Activated CD8-positive, alpha-beta T cell treated with anti-CD3 and anti-CD28 coated beads, Interleukin-2, amount 10 ng/mL, durations not matched to agents 7 days and 5 days (primary cell): ENCODE measurements around the gene GPR37. TPM values are rescaled to one million over a fixed set of nuclear protein-coding genes. Genes with fewer than 3 reads are reported as not detected.

Experiments
- ATAC-seq: fragments of 150-1000 bp; cut with Tn5 transposase; one replicate; pipeline ENCODE4 v1.10.0; 2021; ENCODE audit warnings: moderate library complexity
- CTCF ChIA-PET: fragments of 350-600 bp; sonication (Branson Sonifier 250); formaldehyde crosslinking; loops from one replicate; lab custom pipeline; 2021; ENCODE audit warnings: antibody characterized with exemption; lab: Charles Lee
- POLR2A ChIA-PET: fragments of 350-600 bp; sonication (Branson Sonifier 250); formaldehyde crosslinking; loops from one replicate; lab custom pipeline; 2021; ENCODE audit warnings: antibody characterized with exemption; lab: Charles Lee
- DNase-seq: peaks from one replicate; pipeline ENCODE4 v3.0.0-alpha.2; 2020
- H3K27ac Mint-ChIP-seq: one replicate; pipeline ENCODE4 v1.8.0; 2021; ENCODE audit warnings: mild to moderate bottlenecking, mixed read lengths
- H3K27me3 Mint-ChIP-seq: one replicate; pipeline ENCODE4 v1.8.0; 2021; ENCODE audit warnings: low read depth, mixed read lengths
- H3K36me3 Mint-ChIP-seq: one replicate; pipeline ENCODE4 v1.8.0; 2021; ENCODE audit warnings: low read depth, mixed read lengths
- H3K4me1 Mint-ChIP-seq: one replicate; pipeline ENCODE4 v1.8.0; 2021; ENCODE audit warnings: low read depth, mixed read lengths
- H3K4me3 Mint-ChIP-seq: one replicate; pipeline ENCODE4 v1.8.0; 2021; ENCODE audit warnings: mild to moderate bottlenecking, mixed read lengths
- H3K9me3 Mint-ChIP-seq: one replicate; pipeline ENCODE4 v1.8.0; 2022; ENCODE audit warnings: mixed read lengths; ENCODE audit not compliant: insufficient read depth
- total RNA-seq, 2 experiments: library from RNA; stranded (reverse); gene quantifications; one replicate each; pipeline ENCODE4 v1.2.3, GENCODE V29; 2021

Gene GPR37
- total RNA-seq, 2 experiments from 2014 or later = not detected

DNA sequence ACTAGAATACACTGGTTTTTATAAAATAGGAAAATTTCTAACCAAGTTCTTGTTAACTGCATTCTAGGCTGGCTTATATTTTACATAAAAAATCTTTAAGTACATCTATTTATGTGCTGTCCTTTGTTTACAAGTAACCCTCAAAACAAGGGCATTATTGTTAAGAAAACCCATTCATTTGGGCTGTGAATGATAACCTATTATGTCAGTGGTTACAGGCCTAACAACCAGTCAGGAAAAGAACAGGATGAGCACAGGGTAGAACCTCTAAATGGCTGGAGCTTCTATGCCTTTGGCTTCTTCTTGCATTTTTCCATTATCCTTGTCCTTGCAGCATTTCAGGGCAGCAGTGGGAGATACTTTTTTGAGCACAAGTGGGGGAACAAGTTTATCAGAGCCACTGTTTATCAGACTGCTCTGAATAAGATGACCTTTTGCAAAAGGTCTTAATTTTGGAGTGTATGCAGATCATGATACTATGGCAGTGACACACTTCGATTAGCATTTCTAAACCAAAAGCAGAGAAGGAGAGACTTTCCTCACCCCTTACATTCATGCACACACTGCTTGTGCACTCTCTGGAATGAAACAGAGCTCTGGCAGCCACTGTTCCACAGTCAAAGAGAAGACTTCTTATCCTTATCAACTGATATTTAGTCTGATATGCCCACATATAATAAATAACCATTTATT lies 10.9 kb downstream of the GPR37 start:
- ChIA-PET POLR2A (no interaction called here), CTCF (no interaction called here)
- Mint-ChIP-seq H3K27me3 (no peaks in the 10 kb centered on the region), H3K36me3 (no peaks in the 10 kb centered on the region), H3K27ac (no peak overlapping the region), H3K4me1 (no peaks in the 10 kb centered on the region), H3K9me3 (no peaks in the 10 kb centered on the region), H3K4me3 (no peak overlapping the region)
- ATAC-seq (no peak), DNase-seq (no peak)

- Mint-ChIP-seq H3K36me3 (no peaks in the 10 kb centered on the region), H3K27me3 (no peaks in the 10 kb centered on the region), H3K4me1 (no peaks in the 10 kb centered on the region), H3K9me3 (no peaks in the 10 kb centered on the region), H3K4me3 (no peak overlapping the region), H3K27ac (no peak overlapping the region)
- ChIA-PET CTCF (no interaction called here), POLR2A (no interaction called here)
- no peak for DNase-seq
- ATAC-seq = no peak
Measured at GRCh38 chr7:124752310-124752709, 13.3 kb downstream of the GPR37 start.

GRCh38 chr7:124751027-124751426 lies 14.6 kb downstream of the GPR37 start:
- H3K4me1 Mint-ChIP-seq = no peaks in the 10 kb centered on the region
- no peaks in the 10 kb centered on the region for H3K36me3 Mint-ChIP-seq
- CTCF ChIA-PET = no interaction called here
- no peak overlapping the region for H3K27ac Mint-ChIP-seq
- no peaks in the 10 kb centered on the region for H3K9me3 Mint-ChIP-seq
- ATAC-seq = no peak
- POLR2A ChIA-PET = no interaction called here
- H3K27me3 Mint-ChIP-seq = no peaks in the 10 kb centered on the region
- DNase-seq = no peak
- H3K4me3 Mint-ChIP-seq = no peak overlapping the region

GRCh38 chr7:124747072-124747471 lies 18.5 kb downstream of the GPR37 start:
- no peak overlapping the region for H3K4me3 Mint-ChIP-seq
- DNase-seq = no peak
- H3K4me1 Mint-ChIP-seq = no peaks in the 10 kb centered on the region
- H3K36me3 Mint-ChIP-seq = no peaks in the 10 kb centered on the region
- CTCF ChIA-PET = no interaction called here
- POLR2A ChIA-PET = no interaction called here
- H3K9me3 Mint-ChIP-seq = no peaks in the 10 kb centered on the region
- no peaks in the 10 kb centered on the region for H3K27me3 Mint-ChIP-seq
- H3K27ac Mint-ChIP-seq = no peak overlapping the region
- ATAC-seq = no peak

GRCh38 chr7:124738639-124739038 lies 27.0 kb downstream of the GPR37 start:
- Mint-ChIP-seq H3K9me3 (no peaks in the 10 kb centered on the region), H3K4me3 (no peak overlapping the region), H3K27ac (no peak overlapping the region), H3K4me1 (no peaks in the 10 kb centered on the region), H3K36me3 (no peaks in the 10 kb centered on the region), H3K27me3 (no peaks in the 10 kb centered on the region)
- no peak for ATAC-seq
- ChIA-PET POLR2A (no interaction called here), CTCF (interaction anchor here (1.0 kb wide), 1 partner anchor 46 kb away, joined by 3 read pairs; no protein-coding TSS in a partner anchor)
- no peak for DNase-seq

DNA sequence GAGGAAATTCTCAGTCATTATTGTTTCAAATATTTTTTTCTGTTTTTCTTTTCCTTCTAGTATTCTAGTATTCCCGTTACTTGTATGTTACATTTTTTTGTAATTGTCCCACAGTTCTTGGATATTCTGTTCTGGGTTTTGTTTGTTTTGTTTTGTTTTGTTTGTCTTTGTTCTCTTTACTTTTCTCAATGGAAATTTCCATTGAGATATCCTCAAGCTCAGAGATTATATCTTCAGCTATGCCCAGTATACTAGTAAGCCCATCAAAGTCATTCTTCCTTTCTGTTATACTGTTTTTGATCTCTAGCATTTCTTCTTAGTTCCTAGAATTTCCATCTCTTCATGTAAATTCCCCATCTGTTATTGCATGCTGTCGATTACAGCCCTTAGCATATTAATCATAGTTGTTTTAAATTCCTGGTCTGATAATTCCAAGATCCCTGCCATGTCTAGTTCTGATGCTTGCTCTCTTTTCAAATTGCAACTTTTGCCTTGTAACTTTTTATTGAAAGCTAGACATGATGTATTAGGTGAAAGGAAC lies 27.8 kb downstream of the GPR37 start:
- no peaks in the 10 kb centered on the region for H3K27me3 Mint-ChIP-seq
- no peaks in the 10 kb centered on the region for H3K4me1 Mint-ChIP-seq
- POLR2A ChIA-PET = no interaction called here
- H3K4me3 Mint-ChIP-seq = no peak overlapping the region
- no peaks in the 10 kb centered on the region for H3K9me3 Mint-ChIP-seq
- CTCF ChIA-PET = interaction anchor here (1.0 kb wide), 1 partner anchor 47 kb away, joined by 3 read pairs; no protein-coding TSS in a partner anchor
- H3K36me3 Mint-ChIP-seq = no peaks in the 10 kb centered on the region
- DNase-seq (no peak), ATAC-seq (no peak)
- H3K27ac Mint-ChIP-seq = no peak overlapping the region

DNA sequence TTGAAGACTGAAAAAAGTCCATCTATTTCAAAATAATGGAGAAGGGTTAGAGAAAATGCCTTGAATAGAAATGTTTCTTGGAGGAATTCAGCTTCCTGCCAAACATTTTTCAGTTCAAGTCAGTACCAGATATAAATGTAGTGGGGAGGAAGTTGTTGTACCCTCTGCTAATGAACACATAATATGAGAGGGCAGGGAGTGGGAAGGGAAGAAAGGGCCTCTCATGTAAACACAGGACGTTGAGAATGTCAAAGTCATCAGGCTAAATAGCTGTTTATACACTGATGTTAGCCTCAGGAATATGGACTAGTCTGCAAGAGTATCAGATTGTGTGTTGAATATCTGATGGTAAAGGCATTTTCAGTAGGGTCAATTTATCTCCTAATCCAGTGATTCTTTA lies 37.0 kb downstream of the GPR37 start:
- Mint-ChIP-seq H3K4me1 (no peaks in the 10 kb centered on the region), H3K27ac (no peak overlapping the region), H3K36me3 (no peaks in the 10 kb centered on the region), H3K9me3 (no peaks in the 10 kb centered on the region), H3K4me3 (no peak overlapping the region), H3K27me3 (no peaks in the 10 kb centered on the region)
- ChIA-PET CTCF (no interaction called here), POLR2A (no interaction called here)
- ATAC-seq (no peak), DNase-seq (no peak)

DNA sequence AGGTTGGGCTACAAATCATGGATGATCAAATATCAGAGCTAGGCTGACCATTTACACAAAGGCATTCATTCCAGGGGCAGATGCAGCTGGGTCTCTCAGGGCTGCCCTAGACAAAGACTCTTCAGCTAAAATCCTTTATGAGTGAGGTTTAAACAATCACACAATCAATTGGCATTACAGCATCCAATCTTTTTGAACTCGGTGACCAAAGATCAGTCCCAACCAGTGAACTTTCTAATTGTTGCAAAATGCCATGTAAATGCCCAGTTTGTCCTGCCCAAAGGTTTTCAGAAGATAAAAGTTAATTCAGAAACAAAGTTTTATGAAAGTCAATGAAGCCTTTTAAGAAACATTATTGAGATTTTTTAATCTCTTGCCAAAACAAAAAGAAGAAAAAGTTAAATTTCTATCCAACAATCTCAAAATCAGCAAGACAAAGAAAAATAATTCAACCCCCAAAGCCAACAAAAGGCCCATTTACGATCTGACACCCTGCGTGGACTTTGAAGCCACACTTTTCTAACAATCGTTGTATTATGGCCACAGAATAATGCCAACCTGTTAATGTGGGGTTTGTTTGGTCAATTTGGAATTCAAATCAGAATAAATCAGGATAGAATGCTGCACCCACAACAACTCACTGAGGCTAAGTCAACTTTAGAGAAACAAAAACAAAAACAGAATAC lies 40.9 kb downstream of the GPR37 start:
- no peak for DNase-seq
- ChIA-PET POLR2A (no interaction called here), CTCF (no interaction called here)
- Mint-ChIP-seq H3K27me3 (no peaks in the 10 kb centered on the region), H3K27ac (no peak overlapping the region), H3K9me3 (no peaks in the 10 kb centered on the region), H3K4me3 (no peak overlapping the region), H3K36me3 (no peaks in the 10 kb centered on the region), H3K4me1 (no peaks in the 10 kb centered on the region)
- ATAC-seq = no peak

GRCh38 chr7:124724079-124724478 lies 41.5 kb downstream of the GPR37 start:
- Mint-ChIP-seq H3K9me3 (no peaks in the 10 kb centered on the region), H3K36me3 (no peaks in the 10 kb centered on the region), H3K27ac (no peak overlapping the region), H3K27me3 (no peaks in the 10 kb centered on the region), H3K4me3 (no peak overlapping the region), H3K4me1 (no peaks in the 10 kb centered on the region)
- ATAC-seq (no peak), DNase-seq (no peak)
- POLR2A ChIA-PET = no interaction called here
- CTCF ChIA-PET = no interaction called here

- H3K4me1 Mint-ChIP-seq = no peaks in the 10 kb centered on the region
- CTCF ChIA-PET = no interaction called here
Measured at GRCh38 chr7:124723012-124723411, 42.6 kb downstream of the GPR37 start.

GRCh38 chr7:124722292-124722691 lies 43.3 kb downstream of the GPR37 start:
- CTCF ChIA-PET = no interaction called here
- no peak for ATAC-seq
- Mint-ChIP-seq H3K27ac (no peak overlapping the region), H3K4me1 (no peaks in the 10 kb centered on the region), H3K4me3 (no peak overlapping the region), H3K9me3 (no peaks in the 10 kb centered on the region), H3K27me3 (no peaks in the 10 kb centered on the region), H3K36me3 (no peaks in the 10 kb centered on the region)
- DNase-seq = no peak
- POLR2A ChIA-PET = no interaction called here

More at GRCh38 chr7:124723012-124723411, 42.6 kb downstream of the GPR37 start:
- Mint-ChIP-seq H3K9me3 (no peaks in the 10 kb centered on the region), H3K27ac (no peak overlapping the region), H3K27me3 (no peaks in the 10 kb centered on the region), H3K4me3 (no peak overlapping the region), H3K36me3 (no peaks in the 10 kb centered on the region)
- ATAC-seq = no peak
- DNase-seq = no peak
- POLR2A ChIA-PET = no interaction called here

GRCh38 chr7:124720195-124720594 lies 45.4 kb downstream of the GPR37 start:
- Mint-ChIP-seq H3K9me3 (no peaks in the 10 kb centered on the region), H3K27me3 (no peaks in the 10 kb centered on the region), H3K36me3 (no peaks in the 10 kb centered on the region), H3K4me1 (no peaks in the 10 kb centered on the region), H3K27ac (no peak overlapping the region), H3K4me3 (no peak overlapping the region)
- ATAC-seq (no peak), DNase-seq (no peak)
- CTCF ChIA-PET = no interaction called here
- POLR2A ChIA-PET = no interaction called here
